ENCODE data around the gene PKNOX2.

GRCh38 chr11:125123194-125123946 is 41.2 kb upstream of the PKNOX2 start:
- TF ChIP-seq CTCF (IDR thresholded peaks at IDR 0.05) (no peak), RAD21 (conservative IDR thresholded peaks at IDR 0.05 in 1 of 2, IDR thresholded peaks at IDR 0.05 in 1 of 2) (no peak), POLR2A (IDR thresholded peaks at IDR 0.05; ENCODE audit: low read length) (no peak), SMC3 (IDR thresholded peaks at IDR 0.05) (no peak), RFX5 (IDR thresholded peaks at IDR 0.05) (no peak), EP300 (IDR thresholded peaks at IDR 0.05) (no peak)

Data from A549 (cell line).